H1 (cell line): Measurements from ENCODE around the gene DOP1A. TPM values are rescaled to one million over a fixed set of nuclear protein-coding genes. Genes with fewer than 3 reads are reported as not detected.

Source experiments
- ASH2L ChIP-seq: fragments of 200-600, 300-600 bp; sonication (generic); IDR thresholded peaks from one replicate; pipeline ENCODE4 v1.7.1; 2017; ENCODE audit warnings: low read length
- CBX5 ChIP-seq: fragments of 300-800, 300-1000 bp; sonication (generic); IDR thresholded peaks from 2 replicates; pipeline ENCODE4 v1.7.1; 2016; ENCODE audit warnings: antibody characterized with exemption, low read length, low read depth
- CHD1 ChIP-seq: IDR thresholded peaks from 2 replicates; pipeline ENCODE4 v1.6.1; 2012; ENCODE audit warnings: low read depth, low read length, improper control_type of control experiment
- CREB1 ChIP-seq: IDR thresholded peaks from 2 replicates; pipeline ENCODE4 v1.6.1; 2012; ENCODE audit warnings: inconsistent platforms
- E2F6 ChIP-seq: IDR thresholded peaks from 2 replicates; pipeline ENCODE4 v1.6.1; 2012; ENCODE audit warnings: inconsistent platforms
- EP300 ChIP-seq, 2 experiments: IDR thresholded peaks; 1 replicate in 1 of 2; 2 replicates in 1 of 2; pipeline ENCODE4 v1.6.1; 2011 to 2012; ENCODE audit warnings: low read depth in 2 of 2, low read length in 2 of 2, mild to moderate bottlenecking in 2 of 2, borderline replicate concordance in 1 of 2, inconsistent platforms in 1 of 2, moderate library complexity in 1 of 2
- FOSL1 ChIP-seq: IDR thresholded peaks from 2 replicates; pipeline ENCODE4 v1.6.1; 2011; ENCODE audit warnings: mild to moderate bottlenecking, low read depth, low read length, moderate library complexity; ENCODE audit not compliant: insufficient read depth
- GABPA ChIP-seq: IDR thresholded peaks from 2 replicates; pipeline ENCODE4 v1.6.1; 2011; ENCODE audit warnings: mild to moderate bottlenecking, low read length, moderate library complexity, borderline replicate concordance; ENCODE audit not compliant: insufficient read depth
- GTF2F1 ChIP-seq: IDR thresholded peaks from 2 replicates; pipeline ENCODE4 v1.6.1; 2012; ENCODE audit warnings: low read depth, low read length, improper control_type of control experiment, borderline replicate concordance
- JUND ChIP-seq: IDR thresholded peaks from 2 replicates; pipeline ENCODE4 v1.6.1; 2011; ENCODE audit warnings: mild to moderate bottlenecking, improper control_type of control experiment, low read length
- MAX ChIP-seq: IDR thresholded peaks from 2 replicates; pipeline ENCODE4 v1.6.1; 2012; ENCODE audit warnings: inconsistent platforms
- RNF2 ChIP-seq: fragments of 200-900, 300-1000 bp; sonication (generic); IDR thresholded peaks from 2 replicates; pipeline ENCODE4 v1.7.1; 2016; ENCODE audit warnings: borderline replicate concordance, low read depth, mild to moderate bottlenecking, antibody characterized with exemption, low read length; ENCODE audit not compliant: poor library complexity, severe bottlenecking; ENCODE audit errors: missing control alignments
- SUZ12 ChIP-seq: fragments of 200-600 bp; sonication (generic); IDR thresholded peaks from 2 replicates; pipeline ENCODE4 v1.6.1; 2012; ENCODE audit warnings: mild to moderate bottlenecking, inconsistent platforms, low read length, moderate library complexity, mixed read lengths
- TAF1 ChIP-seq: IDR thresholded peaks from 2 replicates; pipeline ENCODE4 v1.6.1; 2011; ENCODE audit warnings: mild to moderate bottlenecking, low read depth, low read length
- TBP ChIP-seq: IDR thresholded peaks from 2 replicates; pipeline ENCODE4 v1.6.1; 2011; ENCODE audit warnings: low read depth, low read length, improper control_type of control experiment
- TEAD4 ChIP-seq: IDR thresholded peaks from 2 replicates; pipeline ENCODE4 v1.6.1; 2012; ENCODE audit warnings: low read depth, low read length, inconsistent platforms, mixed read lengths
- YY1 ChIP-seq: IDR thresholded peaks from 2 replicates; pipeline ENCODE4 v1.6.1; 2011; ENCODE audit warnings: low read depth, mild to moderate bottlenecking, low read length
- polyA plus RNA-seq, 7 experiments: library from polyadenylated mRNA; depleted of rRNA in 3 of 7; stranded (reverse) in 5 of 7; unstranded in 2 of 7; fragments of >200 nt in 5 of 7; fragments of 200-250 nt in 2 of 7; gene quantifications; 1 replicate in 5 of 7; 2 replicates in 1 of 7; 4 replicates in 1 of 7; pipeline versions ENCODE4 v1.2.1 to v1.2.3, GENCODE V29; 2011 to 2013; ENCODE audit warnings: missing spikeins in 2 of 7, mixed read lengths in 2 of 7
- total RNA-seq: library from RNA; stranded (reverse); fragmentation: NEBNext Ultra II Directional; extraction: Animal tissue kit (Norgen Biotek cat#: 25700); gene quantifications from 2 replicates; pipeline ENCODE4 v1.2.1, GENCODE V29; 2021

DOP1A gene
- total and polyA plus RNA-seq, 2 of the 8 experiments (the other 6 are each of a cell fraction or from before 2014, with no cell fraction given), result 7.5 to 14.7 TPM

GRCh38 chr6:83192871-83193746 lies 125.6 kb downstream of the DOP1A start, which contains the start of the genes PGM3 and RWDD2A (continued):
- TF ChIP-seq FOSL1, result no peak
- TF ChIP-seq E2F6, result no peak
- TF ChIP-seq CBX5, result no peak
- no peak for TF ChIP-seq GTF2F1
- TF ChIP-seq EP300 (IDR thresholded peaks at IDR 0.05; ENCODE audit: borderline replicate concordance in 1 of 2, low read depth in 2 of 2, low read length in 2 of 2), result 0 out of 3 replicates have a peak, but pooled peaks of 1 of the 2 experiments have one; percentile 13
- TF ChIP-seq RNF2, result no peak
- TF ChIP-seq ASH2L, result peak; percentile 63
- TF ChIP-seq TBP, result peak; percentile 75
- TF ChIP-seq YY1, result no peak
- TF ChIP-seq JUND, result no peak
- TF ChIP-seq TEAD4, result no peak
- TF ChIP-seq CREB1, result peak; percentile 62
- no peak for TF ChIP-seq CHD1
- no peak for TF ChIP-seq MAX
- no peak for TF ChIP-seq SUZ12
- peak; percentile 82 for TF ChIP-seq TAF1
- TF ChIP-seq GABPA, result no peak
